Measurements from ENCODE around the gene DNAH2. TPM values are rescaled to one million over a fixed set of nuclear protein-coding genes. Genes with fewer than 3 reads are reported as not detected.

Gene DNAH2
- total RNA-seq, 1 experiment from 2014 or later: 0.17 TPM

GRCh38 chr17:7717756-7718350 lies 309 bp downstream of the DNAH2 start (continued):
- TF ChIP-seq E2F5 (CRISPR knock-in tag; IDR thresholded peaks at IDR 0.05): no peak
- no peak for TF ChIP-seq IRF1 (CRISPR knock-in tag; IDR thresholded peaks at IDR 0.05)
- no peak for TF ChIP-seq ZNF281 (CRISPR knock-in tag; IDR thresholded peaks at IDR 0.05)
- TF ChIP-seq TEAD1 (CRISPR knock-in tag; IDR thresholded peaks at IDR 0.05): no peak
- TF ChIP-seq E2F4 (CRISPR knock-in tag; IDR thresholded peaks at IDR 0.05; ENCODE audit: borderline replicate concordance, low read depth): no peak

- H3K9me3 Mint-ChIP-seq: no peaks in the 10 kb centered on the region
- TF ChIP-seq FOXP1 (CRISPR knock-in tag; IDR thresholded peaks at IDR 0.05; ENCODE audit: borderline replicate concordance) (no peak), EMX1 (CRISPR knock-in tag; IDR thresholded peaks at IDR 0.05) (no peak), GABPB1 (CRISPR knock-in tag; IDR thresholded peaks at IDR 0.05) (no peak), TP53 (CRISPR knock-in tag; IDR thresholded peaks at IDR 0.05) (no peak), MAX (CRISPR knock-in tag; IDR thresholded peaks at IDR 0.05) (no peak), ZNF263 (CRISPR knock-in tag; IDR thresholded peaks at IDR 0.05; ENCODE audit: low read depth) (no peak), GTF2I (CRISPR knock-in tag; conservative IDR thresholded peaks at IDR 0.05) (no peak), SOX15 (CRISPR knock-in tag; IDR thresholded peaks at IDR 0.05) (no peak), ZNF138 (CRISPR knock-in tag; conservative IDR thresholded peaks at IDR 0.05) (no peak), AFF4 (CRISPR knock-in tag; IDR thresholded peaks at IDR 0.05; ENCODE audit: borderline replicate concordance) (no peak), SMAD4 (CRISPR knock-in tag; IDR thresholded peaks at IDR 0.05) (no peak)
- peaks cover 39% of the 10 kb centered on the region for H3K27me3 Mint-ChIP-seq (ENCODE audit: low read depth)
- POLR2A ChIA-PET: no interaction called here
- no peaks in the 10 kb centered on the region for H3K36me3 Mint-ChIP-seq
- peaks cover 35% of the 10 kb centered on the region for H3K4me1 Mint-ChIP-seq
- H3K27ac Mint-ChIP-seq: no peak overlapping the region
- no peak overlapping the region for H3K4me3 Mint-ChIP-seq
- DNase-seq (ENCODE audit: low spot score) (no peak), ATAC-seq (no peak)
- CTCF ChIA-PET: no interaction called here
These were observed 2.1 kb downstream of the DNAH2 start for GRCh38 chr17:7719661-7720060.
